ENCODE results near the gene HSPA8. TPM values are rescaled to one million over a fixed set of nuclear protein-coding genes. Genes with fewer than 3 reads are reported as not detected.
A peak's percentile ranks its signal among the peaks of the same experiment; 100 is the strongest.

Gene HSPA8
- total RNA-seq, 2 donors from 2014 or later, result 1,572 to 1,940 TPM

GRCh38 chr11:123056835-123057491 lies 5.0 kb downstream of the HSPA8 start:
- Histone ChIP-seq H3K9ac (ENCODE audit: extremely low read depth, low read length, poor library complexity, severe bottlenecking) (no peak overlapping the region), H3K36me3 (ENCODE audit: control insufficient read depth, insufficient read depth, low read length) (peaks cover 62% of the 10 kb centered on the region), H3K27me3 (ENCODE audit: control insufficient read depth, insufficient read depth, low read length, poor library complexity, severe bottlenecking) (no peaks in the 10 kb centered on the region), H3K9me3 (ENCODE audit: control insufficient read depth, low read length) (no peaks in the 10 kb centered on the region), H3K27ac (ENCODE audit: low read depth, low read length) (peak overlapping the region; percentile 11), H3K4me1 (ENCODE audit: control insufficient read depth, insufficient read depth, low read length) (peaks cover 3% of the 10 kb centered on the region), H3K4me3 (ENCODE audit: low read length) (peak overlapping the region; percentile 84)
- no peaks in the 10 kb centered on the region for H3K9me3 Mint-ChIP-seq
- no peaks in the 10 kb centered on the region for H3K27me3 Mint-ChIP-seq (ENCODE audit: insufficient read depth)
- 96 to 100% methylated on average over 3 of the region's 3 CpGs for WGBS, 2 experiments (ENCODE audit: insufficient coverage in 1 of 2, insufficient read length in 1 of 2)
- peak overlapping the region; percentile 40 for H3K27ac Mint-ChIP-seq
- DNase-seq, result no peak
- H3K4me3 Mint-ChIP-seq, result peak overlapping the region; percentile 98
- H3K4me1 Mint-ChIP-seq, result peaks cover 34% of the 10 kb centered on the region
- peaks cover 63% of the 10 kb centered on the region for H3K36me3 Mint-ChIP-seq (ENCODE audit: low read depth)
- TF ChIP-seq CTCF (conservative IDR thresholded peaks at IDR 0.05), result no peak

GRCh38 chr11:123055191-123055901 lies 6.6 kb downstream of the HSPA8 start:
- H3K36me3 Mint-ChIP-seq (ENCODE audit: low read depth), result peaks cover 48% of the 10 kb centered on the region
- H3K27ac ChIP-seq (ENCODE audit: low read depth, low read length), result no peak overlapping the region
- TF ChIP-seq CTCF (conservative IDR thresholded peaks at IDR 0.05), result no peak

GRCh38 chr11:123054301-123055065 lies 7.5 kb downstream of the HSPA8 start:
- Histone ChIP-seq H3K4me1 (ENCODE audit: control insufficient read depth, insufficient read depth, low read length) (no peaks in the 10 kb centered on the region), H3K27me3 (ENCODE audit: control insufficient read depth, insufficient read depth, low read length, poor library complexity, severe bottlenecking) (no peaks in the 10 kb centered on the region), H3K36me3 (ENCODE audit: control insufficient read depth, insufficient read depth, low read length) (peaks cover 41% of the 10 kb centered on the region), H3K4me3 (ENCODE audit: low read length) (no peak overlapping the region), H3K9me3 (ENCODE audit: control insufficient read depth, low read length) (no peaks in the 10 kb centered on the region), H3K27ac (ENCODE audit: low read depth, low read length) (no peak overlapping the region), H3K9ac (ENCODE audit: extremely low read depth, low read length, poor library complexity, severe bottlenecking) (no peak overlapping the region)
- peak; percentile 88 for TF ChIP-seq CTCF (conservative IDR thresholded peaks at IDR 0.05)
- Mint-ChIP-seq H3K4me3 (no peak overlapping the region), H3K27ac (peak overlapping the region; percentile 26), H3K9me3 (no peaks in the 10 kb centered on the region), H3K27me3 (ENCODE audit: insufficient read depth) (peaks cover 2% of the 10 kb centered on the region), H3K4me1 (peaks cover 23% of the 10 kb centered on the region), H3K36me3 (ENCODE audit: low read depth) (peaks cover 39% of the 10 kb centered on the region)
- DNase-seq, result peak; percentile 58
- WGBS, 2 experiments (ENCODE audit: insufficient coverage in 1 of 2, insufficient read length in 1 of 2), result 39 to 54% methylated on average over 6 to 10 of the region's 11 CpGs

More at GRCh38 chr11:123055191-123055901, 6.6 kb downstream of the HSPA8 start:
- peak overlapping the region; percentile 48 for H3K27ac Mint-ChIP-seq
- Histone ChIP-seq H3K27me3 (ENCODE audit: control insufficient read depth, insufficient read depth, low read length, poor library complexity, severe bottlenecking) (no peaks in the 10 kb centered on the region), H3K4me1 (ENCODE audit: control insufficient read depth, insufficient read depth, low read length) (peaks cover 2% of the 10 kb centered on the region), H3K36me3 (ENCODE audit: control insufficient read depth, insufficient read depth, low read length) (peaks cover 49% of the 10 kb centered on the region), H3K9me3 (ENCODE audit: control insufficient read depth, low read length) (no peaks in the 10 kb centered on the region), H3K4me3 (ENCODE audit: low read length) (no peak overlapping the region), H3K9ac (ENCODE audit: extremely low read depth, low read length, poor library complexity, severe bottlenecking) (no peak overlapping the region)
- H3K27me3 Mint-ChIP-seq (ENCODE audit: insufficient read depth), result no peaks in the 10 kb centered on the region
- H3K9me3 Mint-ChIP-seq, result no peaks in the 10 kb centered on the region
- no peak overlapping the region for H3K4me3 Mint-ChIP-seq
- 83 to 84% methylated on average over 3 to 5 of the region's 6 CpGs for WGBS, 2 experiments (ENCODE audit: insufficient coverage in 1 of 2, insufficient read length in 1 of 2)
- peaks cover 32% of the 10 kb centered on the region for H3K4me1 Mint-ChIP-seq
- peak; percentile 49 for DNase-seq

All from endodermal cell (in vitro differentiated cells).